T-helper 9 cell (primary cell): ENCODE data around the gene SLC22A7.
"Not testable (repeated sequence)": the region's sequence is repeated elsewhere in the genome, so short reads cannot be mapped to it uniquely, and the experiment has no call there.

Experiments
- DNase-seq: peaks from one replicate; pipeline ENCODE4 v3.0.0-alpha.2; 2020

SLC22A7 gene

DNA sequence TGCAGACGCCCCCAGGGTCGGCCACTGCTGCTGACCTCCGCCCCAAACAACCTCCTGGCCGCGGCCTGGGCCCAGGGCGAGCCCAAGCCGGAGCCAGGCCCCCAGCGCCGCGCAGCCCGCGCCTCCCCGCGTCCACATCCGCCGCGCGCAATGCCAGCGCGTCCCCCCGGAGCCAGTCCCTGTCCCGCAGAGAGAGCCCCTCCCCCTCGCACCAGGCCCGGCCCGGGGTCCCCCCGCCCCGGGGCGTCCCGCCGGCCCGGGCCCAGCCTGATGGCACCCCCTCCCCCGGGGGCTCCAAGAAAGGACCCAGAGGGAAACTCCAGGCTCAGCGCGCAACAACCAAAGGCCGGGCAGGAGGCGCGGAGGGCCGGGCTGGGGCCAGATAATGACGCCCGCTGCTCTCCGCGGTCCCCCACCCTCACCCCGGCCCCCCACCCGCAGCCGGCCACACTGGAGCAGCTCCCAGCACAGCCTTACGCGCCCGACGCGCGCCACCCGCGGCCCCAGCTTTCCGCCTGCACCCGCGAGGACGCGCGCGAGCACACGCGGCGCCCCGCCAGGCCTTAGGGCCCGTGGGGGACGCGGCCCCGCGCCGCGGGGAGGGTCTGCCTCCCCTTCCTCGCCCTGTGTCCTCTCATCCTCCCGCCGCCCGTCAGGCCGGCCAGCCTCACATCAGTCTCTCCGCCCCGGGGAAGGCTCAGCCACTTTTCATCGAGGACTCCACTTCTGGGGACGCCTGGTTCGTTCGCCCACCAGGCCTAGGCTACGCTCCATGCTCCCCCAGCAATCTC is 12.9 kb upstream of the SLC22A7 start:
- no peak for DNase-seq

GRCh38 chr6:43285832-43286231 is 12.2 kb upstream of the SLC22A7 start:
- DNase-seq, result no peak

DNA sequence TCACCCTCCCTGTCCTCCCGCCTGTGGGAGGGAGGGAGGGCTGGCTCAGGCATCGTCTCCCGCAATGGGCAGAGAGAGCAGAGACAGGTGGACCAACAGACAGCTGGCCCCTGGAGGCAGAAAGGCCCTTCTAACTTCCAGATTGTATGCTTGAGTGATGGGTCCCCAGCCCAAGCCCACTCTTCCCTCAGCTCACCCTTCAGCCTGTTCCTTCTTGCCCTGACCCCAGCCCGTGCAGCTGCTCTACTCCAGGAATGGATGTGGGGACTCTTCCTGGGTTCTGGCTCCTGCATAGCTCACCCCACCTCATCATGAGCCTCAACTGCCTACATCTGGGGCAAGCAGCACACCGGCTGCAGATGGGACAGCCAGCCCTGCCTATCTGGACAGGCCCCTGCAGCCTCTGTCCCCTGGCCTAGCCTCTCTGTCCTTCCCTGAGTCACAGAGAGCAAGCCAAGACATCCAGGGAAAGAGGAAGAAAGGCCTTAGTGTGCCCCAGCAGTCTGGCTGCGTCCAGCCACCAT is 11.5 kb upstream of the SLC22A7 start:
- DNase-seq, result no peak

DNA sequence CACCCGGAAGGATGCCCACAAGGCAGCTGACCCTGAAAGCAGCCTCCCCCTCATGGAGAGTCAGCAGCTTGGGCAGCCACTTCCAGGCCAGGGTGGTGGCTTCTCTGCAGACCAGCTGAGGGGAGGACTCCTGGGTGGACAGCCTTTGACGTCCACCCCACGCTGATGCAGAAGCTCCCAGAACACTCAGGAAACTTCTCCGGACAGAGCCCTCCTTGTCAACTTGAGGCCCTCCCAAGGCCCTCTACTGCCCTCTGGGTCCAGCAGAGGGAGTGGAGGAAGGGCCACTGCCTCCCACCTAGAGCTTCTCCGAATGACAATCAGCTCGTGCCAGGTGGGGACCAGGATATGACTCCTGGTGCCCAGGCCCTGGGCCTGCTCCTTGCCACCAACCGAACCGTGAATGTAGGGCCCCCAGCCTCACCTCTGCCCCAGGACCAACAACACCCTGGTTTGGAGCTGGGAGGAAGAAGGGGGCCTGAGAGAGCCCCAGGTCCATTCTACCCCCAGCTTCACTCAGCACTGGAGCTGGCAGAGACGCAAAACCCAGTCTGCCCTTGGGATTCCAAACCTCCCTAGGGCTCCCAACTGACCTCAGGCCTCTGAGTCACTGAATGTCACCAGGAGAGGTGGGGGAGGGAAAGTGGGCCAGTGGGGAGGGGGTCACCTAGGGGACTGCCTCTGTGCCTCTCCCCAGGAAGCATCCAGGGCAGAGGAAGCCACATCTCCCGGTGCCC is 10.9 kb upstream of the SLC22A7 start:
- no peak for DNase-seq

DNA sequence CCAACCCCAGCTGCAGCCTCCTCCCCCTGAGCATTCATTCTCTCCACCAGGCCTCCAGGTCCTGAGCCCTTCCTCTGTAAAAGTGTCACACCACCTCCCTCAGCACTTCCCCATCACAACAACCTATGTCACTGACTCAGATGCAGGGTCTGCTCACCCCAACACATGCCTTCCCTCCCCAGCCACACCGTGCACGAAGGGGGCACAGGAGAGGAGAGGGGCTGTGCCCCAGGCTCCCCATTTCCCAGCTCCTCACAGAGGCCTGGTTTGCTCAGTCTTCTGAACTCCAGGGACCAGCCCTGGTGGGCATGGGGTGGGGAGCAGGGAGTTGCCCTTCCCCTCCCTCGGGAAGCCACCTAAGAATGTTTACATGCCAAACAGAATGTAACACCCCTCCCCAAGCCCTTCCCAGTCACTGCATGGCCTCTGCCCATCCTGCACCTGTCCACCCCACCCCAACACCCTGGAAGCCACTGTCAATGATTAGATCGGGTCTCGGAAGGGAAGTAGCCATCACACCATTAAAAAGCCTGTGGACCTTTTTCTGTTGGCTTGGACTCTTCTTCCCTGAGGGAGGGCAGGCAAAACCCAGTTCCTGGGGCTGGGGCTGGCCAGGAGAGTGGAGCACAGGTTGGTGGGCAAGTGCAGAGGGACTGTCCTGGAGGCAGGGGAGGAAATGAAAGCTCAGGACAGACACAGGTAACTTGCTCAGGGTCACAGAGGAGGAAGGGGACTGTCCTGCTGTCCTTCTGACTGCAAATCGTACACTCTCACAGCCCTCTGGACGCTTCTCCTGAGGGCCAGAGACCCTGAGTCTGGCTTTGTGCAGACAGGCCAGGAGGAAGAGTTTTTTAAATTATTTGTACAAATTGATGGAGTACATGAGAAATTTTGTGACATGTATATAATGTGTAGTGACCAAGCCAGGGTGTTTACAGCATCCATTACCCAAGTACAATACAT is 10.1 kb upstream of the SLC22A7 start:
- no peak for DNase-seq

- DNase-seq, result no peak
Observed at GRCh38 chr6:43290339-43290904, 7.6 kb upstream of the SLC22A7 start.

DNA sequence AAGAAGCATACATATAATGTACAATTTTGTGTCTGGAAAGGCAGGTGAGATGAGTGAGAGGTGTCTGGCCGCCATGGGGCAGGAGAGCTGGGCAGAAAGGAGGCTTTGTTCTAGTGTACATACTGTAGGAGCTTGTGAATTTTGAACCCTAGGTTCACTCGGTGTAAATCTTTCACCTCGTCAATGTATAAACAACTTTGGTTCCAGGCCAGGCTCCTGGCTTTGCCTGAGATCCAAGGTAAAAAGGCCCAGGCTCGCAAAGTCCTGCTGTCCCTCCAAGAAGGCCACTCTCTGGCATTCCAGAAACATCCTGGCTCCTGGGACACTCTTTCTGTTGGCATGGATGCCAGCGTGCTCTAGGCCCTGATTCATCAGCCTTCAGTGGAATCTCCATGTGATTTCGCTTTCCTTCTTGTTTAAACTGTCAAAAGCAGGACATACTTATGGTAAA is 7.1 kb upstream of the SLC22A7 start:
- DNase-seq, result no peak

- no peak for DNase-seq
Observed at GRCh38 chr6:43291708-43292107, 6.4 kb upstream of the SLC22A7 start.

DNA sequence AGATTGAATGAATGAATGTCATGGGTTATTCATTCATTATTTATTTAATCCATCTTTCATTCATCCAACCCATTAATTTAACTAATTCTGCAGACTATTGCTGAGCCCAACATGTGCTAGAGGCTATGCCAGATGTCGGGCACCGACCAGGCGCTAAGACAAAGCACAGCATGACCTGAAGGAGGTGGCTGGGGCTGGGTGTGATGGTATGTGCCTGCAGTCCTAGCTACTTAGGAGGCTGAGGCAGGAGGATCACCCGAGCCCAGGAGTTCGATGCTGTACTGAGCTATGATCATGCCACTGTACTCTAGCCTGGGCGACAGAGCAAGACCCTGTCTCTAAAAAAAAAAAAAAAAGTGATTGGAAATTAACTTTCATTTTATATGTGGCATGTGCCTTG is 5.7 kb upstream of the SLC22A7 start:
- no peak for DNase-seq

DNA sequence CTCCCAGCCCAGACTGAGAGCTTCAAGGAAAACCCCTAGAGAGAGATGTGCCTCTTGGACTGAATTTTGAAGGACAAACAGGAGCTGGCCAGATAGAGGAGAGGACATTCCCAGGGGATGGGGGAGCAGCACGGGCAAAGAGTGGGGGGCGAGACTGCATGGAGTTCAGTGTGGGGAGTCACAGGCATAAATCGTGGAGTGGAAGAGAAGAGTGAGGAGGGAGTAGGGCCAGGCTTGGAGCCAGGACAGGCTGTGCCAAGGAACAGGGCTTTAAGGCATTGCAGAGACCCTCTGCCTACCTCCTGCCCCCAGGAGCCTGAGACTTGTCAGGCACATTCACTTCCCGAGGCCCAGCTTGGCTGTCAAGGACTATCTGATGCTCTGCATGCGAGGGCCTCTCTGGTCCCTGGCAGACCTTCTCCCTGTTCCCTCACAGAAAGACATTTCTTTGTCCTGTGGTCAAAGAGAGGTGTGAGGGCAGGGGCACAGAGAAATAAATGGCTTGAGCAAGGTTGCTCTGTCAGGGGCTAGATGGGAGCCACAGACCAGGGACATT is 5.2 kb upstream of the SLC22A7 start:
- no peak for DNase-seq

DNA sequence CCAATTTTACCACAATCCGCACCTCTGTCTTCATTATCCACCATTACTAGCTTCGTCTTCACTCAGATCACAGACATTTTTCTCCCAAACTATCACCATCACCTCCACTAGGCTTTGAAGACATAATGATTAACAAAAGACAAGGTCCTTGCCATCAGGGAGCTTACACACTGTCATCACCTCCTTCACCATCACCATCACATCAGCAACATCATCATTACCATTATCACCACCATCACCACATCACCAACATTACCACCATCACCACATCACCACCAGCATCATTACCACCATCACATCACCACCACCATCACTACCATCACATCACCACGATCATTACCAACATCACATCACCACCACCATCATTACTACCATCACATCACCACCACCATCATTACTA is 4.4 kb upstream of the SLC22A7 start:
- DNase-seq, result no peak

- no peak for DNase-seq
Observed at GRCh38 chr6:43294536-43294935, 3.5 kb upstream of the SLC22A7 start.

GRCh38 chr6:43295456-43295855 is 2.6 kb upstream of the SLC22A7 start:
- DNase-seq, result no peak

- DNase-seq, result no peak
Observed at GRCh38 chr6:43296780-43297497, 1.1 kb upstream of the SLC22A7 start.

DNA sequence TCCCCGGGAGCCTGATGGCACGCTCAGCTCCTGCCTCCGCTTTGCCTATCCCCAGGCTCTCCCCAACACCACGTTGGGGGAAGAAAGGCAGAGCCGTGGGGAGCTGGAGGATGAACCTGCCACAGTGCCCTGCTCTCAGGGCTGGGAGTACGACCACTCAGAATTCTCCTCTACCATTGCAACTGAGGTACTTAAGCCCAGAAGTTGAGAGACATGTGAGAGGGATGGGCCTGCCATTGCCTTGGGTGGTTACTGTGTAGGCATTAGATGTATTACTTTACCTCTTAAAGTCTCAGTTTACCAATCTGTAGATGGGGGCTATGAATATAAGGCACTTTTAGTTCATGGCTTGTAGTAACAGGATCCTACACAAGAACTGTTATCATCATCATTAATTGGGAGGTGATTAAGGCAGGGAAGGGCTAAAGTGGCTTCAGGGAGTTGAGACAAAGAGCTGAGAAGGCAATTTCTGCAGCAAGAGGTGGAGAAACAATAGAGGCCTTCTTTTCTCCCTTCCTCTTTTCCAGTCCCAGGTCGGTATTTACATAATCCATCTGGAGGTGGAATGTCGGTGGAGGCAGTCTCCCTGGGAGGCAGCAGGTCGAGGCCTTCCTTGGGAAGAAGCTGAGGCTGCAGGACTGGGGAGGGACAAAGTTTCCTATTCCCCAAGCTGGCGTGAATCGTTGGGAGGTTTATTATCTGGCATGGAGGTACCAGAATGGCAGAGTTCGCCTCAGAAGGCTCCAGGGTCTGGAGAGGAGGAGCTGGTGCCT is 691 bp downstream of the SLC22A7 start:
- no peak for DNase-seq

DNA sequence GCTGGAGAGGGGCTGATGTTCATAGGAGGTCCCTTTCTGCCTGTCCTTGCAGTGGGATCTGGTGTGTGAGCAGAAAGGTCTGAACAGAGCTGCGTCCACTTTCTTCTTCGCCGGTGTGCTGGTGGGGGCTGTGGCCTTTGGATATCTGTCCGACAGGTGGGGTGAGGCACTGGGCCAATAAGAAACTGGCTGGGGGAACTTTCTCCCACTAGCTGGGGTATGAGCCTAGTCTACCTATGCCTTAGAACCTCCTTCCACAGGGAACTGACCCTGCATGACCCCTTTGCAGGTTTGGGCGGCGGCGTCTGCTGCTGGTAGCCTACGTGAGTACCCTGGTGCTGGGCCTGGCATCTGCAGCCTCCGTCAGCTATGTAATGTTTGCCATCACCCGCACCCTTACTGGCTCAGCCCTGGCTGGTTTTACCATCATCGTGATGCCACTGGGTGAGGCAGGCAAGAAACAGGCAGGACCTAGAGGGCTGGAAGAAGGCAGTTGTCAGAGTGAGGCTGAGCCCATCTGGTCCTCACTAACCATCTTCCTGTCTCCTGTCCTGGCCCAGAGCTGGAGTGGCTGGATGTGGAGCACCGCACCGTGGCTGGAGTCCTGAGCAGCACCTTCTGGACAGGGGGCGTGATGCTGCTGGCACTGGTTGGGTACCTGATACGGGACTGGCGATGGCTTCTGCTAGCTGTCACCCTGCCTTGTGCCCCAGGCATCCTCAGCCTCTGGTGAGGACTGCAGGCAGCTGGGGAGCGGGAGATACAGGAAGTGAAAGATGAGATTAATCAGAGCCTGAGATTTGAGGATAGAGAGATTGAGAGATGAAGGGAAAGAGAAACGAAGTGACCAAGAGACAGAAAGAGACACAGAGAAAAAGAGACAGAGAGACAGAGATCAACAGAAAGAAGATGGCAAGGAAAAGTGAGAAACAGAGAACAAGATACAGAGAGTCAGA is 1.6 kb downstream of the SLC22A7 start:
- DNase-seq, result no peak

DNA sequence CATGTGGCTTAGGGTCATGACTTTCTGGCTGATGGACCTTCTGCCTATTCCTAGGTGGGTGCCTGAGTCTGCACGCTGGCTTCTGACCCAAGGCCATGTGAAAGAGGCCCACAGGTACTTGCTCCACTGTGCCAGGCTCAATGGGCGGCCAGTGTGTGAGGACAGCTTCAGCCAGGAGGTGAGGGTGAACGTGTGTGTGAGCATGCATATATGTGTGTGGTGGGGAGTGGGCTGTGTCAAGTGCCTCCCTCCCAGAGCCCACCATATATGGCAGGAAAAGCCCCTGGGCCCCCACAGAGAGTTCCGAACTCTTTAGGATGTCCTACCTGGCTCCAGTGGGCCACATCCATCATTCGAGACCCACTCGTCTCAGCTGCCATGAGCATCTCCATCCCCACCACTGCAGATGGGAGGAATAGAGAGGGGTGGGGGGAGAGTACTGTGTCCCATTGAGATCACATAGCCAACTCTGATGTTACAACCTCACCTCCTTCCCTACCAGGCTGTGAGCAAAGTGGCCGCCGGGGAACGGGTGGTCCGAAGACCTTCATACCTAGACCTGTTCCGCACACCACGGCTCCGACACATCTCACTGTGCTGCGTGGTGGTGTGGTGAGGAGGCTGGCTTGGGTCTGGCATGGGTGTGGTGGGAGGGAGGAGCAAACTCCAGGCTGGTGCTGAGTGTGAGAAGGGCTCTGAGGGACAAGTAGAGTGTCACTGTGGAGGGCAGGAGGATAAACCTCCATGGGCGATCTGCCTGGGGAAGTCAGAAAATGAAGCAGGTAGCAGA is 3.2 kb downstream of the SLC22A7 start:
- DNase-seq, result no peak

DNA sequence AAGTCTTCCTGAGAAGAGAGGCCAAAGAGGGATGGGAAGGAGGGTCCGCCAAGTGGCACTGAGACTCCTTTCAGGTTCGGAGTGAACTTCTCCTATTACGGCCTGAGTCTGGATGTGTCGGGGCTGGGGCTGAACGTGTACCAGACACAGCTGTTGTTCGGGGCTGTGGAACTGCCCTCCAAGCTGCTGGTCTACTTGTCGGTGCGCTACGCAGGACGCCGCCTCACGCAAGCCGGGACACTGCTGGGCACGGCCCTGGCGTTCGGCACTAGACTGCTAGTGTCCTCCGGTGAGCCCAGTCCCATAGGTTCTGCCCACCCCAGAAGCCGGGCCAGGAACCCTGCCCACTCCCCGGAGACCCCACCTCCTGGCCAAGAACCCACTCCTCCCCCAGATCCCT is 4.1 kb downstream of the SLC22A7 start:
- DNase-seq, result no peak

DNA sequence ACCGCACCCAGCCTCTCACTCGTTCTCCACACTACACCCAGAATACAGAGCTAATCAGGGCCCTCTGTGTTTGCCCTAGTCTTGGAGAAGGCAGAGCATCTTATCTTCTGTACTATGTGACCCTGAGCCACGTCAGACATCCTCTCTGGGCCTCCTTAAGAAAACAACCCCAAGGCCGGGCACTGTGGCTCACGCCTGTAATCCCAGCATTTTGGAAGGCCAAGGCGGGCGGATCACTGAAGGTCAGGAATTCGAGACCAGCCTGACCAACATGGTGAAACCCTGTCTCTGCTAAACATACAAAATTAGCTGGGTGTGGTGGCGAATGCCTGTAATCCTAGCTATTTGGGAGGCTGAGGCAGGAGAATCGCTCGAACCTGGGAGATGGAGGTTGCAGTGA is 4.9 kb downstream of the SLC22A7 start:
- DNase-seq, result not testable (repeated sequence)
